Neural cell (in vitro differentiated cells): Measurements from ENCODE around the gene ITGB7. TPM values are rescaled to one million over a fixed set of nuclear protein-coding genes. Genes with fewer than 3 reads are reported as not detected.

Experiments
- H2AFZ ChIP-seq: fragments of 200-600, 300-800 bp; sonication (generic), shearing (Covaris generic); 2 replicates; pipeline ENCODE4 v1.6.0; 2014; ENCODE audit warnings: low read depth, mild to moderate bottlenecking, antibody characterized with exemption, low read length, moderate library complexity
- H3F3A ChIP-seq: fragments of 200-600 bp; shearing (Covaris generic); 2 replicates; pipeline ENCODE4 v1.6.1; 2016; ENCODE audit warnings: mild to moderate bottlenecking, moderate library complexity, mixed read lengths, antibody characterized with exemption, low read length; ENCODE audit not compliant: insufficient read depth, poor library complexity, severe bottlenecking
- H3K27ac ChIP-seq: fragments of 200-600, 300-800 bp; sonication (generic), shearing (Covaris generic); 2 replicates; pipeline ENCODE4 v1.5.1; 2014; ENCODE audit warnings: mild to moderate bottlenecking, low read length, moderate library complexity
- H3K27me3 ChIP-seq: fragments of 300-800, 200-600 bp; sonication (generic), shearing (Covaris generic); 2 replicates; pipeline ENCODE4 v1.6.0; 2014; ENCODE audit warnings: mild to moderate bottlenecking, low read depth, low read length, moderate library complexity; ENCODE audit not compliant: insufficient read depth
- H3K36me3 ChIP-seq: fragments of 300-800, 200-600 bp; sonication (generic), shearing (Covaris generic); 2 replicates; pipeline ENCODE4 v1.5.1; 2014; ENCODE audit warnings: mild to moderate bottlenecking, antibody characterized with exemption, low read length, moderate library complexity; ENCODE audit not compliant: insufficient read depth
- H3K4me2 ChIP-seq: fragments of 300-800, 200-600 bp; sonication (generic), shearing (Covaris generic); 2 replicates; pipeline ENCODE4 v1.6.0; 2014; ENCODE audit warnings: mild to moderate bottlenecking, low read length
- H3K4me3 ChIP-seq: fragments of 300-800, 200-600 bp; sonication (generic), shearing (Covaris generic); 2 replicates; pipeline ENCODE4 v1.5.1; 2014; ENCODE audit warnings: mild to moderate bottlenecking, low read length, moderate library complexity
- H3K79me2 ChIP-seq: fragments of 200-600 bp; shearing (Covaris generic); replicated peaks from 2 replicates; pipeline ENCODE4 v1.6.0; 2014; ENCODE audit warnings: mild to moderate bottlenecking, low read length, moderate library complexity; ENCODE audit not compliant: insufficient read depth
- H3K9ac ChIP-seq: fragments of 300-800, 200-600 bp; sonication (generic), shearing (Covaris generic); 2 replicates; pipeline ENCODE4 v1.6.1; 2016; ENCODE audit warnings: mild to moderate bottlenecking, low read length, mixed read lengths
- H3K9me2 ChIP-seq: fragments of 200-600 bp; shearing (Covaris generic); 2 replicates; pipeline ENCODE4 v1.6.1; 2016; ENCODE audit warnings: mild to moderate bottlenecking, low read length, mixed read lengths; ENCODE audit not compliant: insufficient read depth
- H3K9me3 ChIP-seq: fragments of 200-600, 300-800 bp; sonication (generic), shearing (Covaris generic); 2 replicates; pipeline ENCODE4 v1.6.1; 2016; ENCODE audit warnings: mild to moderate bottlenecking, mixed run types, low read length, moderate library complexity, mixed read lengths
- H4K20me1 ChIP-seq: fragments of 200-600 bp; shearing (Covaris generic); 2 replicates; pipeline ENCODE4 v1.6.1; 2016; ENCODE audit warnings: mild to moderate bottlenecking, mixed run types; ENCODE audit not compliant: insufficient read depth
- EP300 ChIP-seq: fragments of 450-650 bp; conservative IDR thresholded peaks from 2 replicates; pipeline ENCODE4 v1.6.1; 2014; ENCODE audit warnings: antibody characterized with exemption, mild to moderate bottlenecking, moderate library complexity; ENCODE audit not compliant: poor library complexity, severe bottlenecking
- EZH2 ChIP-seq: fragments of 200-600, 300-800 bp; shearing (Covaris generic), sonication (generic); IDR thresholded peaks from 2 replicates; pipeline ENCODE4 v1.6.1; 2014; ENCODE audit warnings: antibody characterized with exemption, low read length, borderline replicate concordance, mild to moderate bottlenecking; ENCODE audit not compliant: insufficient read depth, poor library complexity, severe bottlenecking
- MXI1 ChIP-seq: fragments of 450-650 bp; conservative IDR thresholded peaks from 2 replicates; pipeline ENCODE4 v1.6.1; 2014; ENCODE audit warnings: antibody characterized with exemption, mild to moderate bottlenecking; ENCODE audit not compliant: poor library complexity, severe bottlenecking
- POLR2AphosphoS5 ChIP-seq: IDR thresholded peaks from 2 replicates; pipeline ENCODE4 v1.6.1; 2012
- RAD21 ChIP-seq: fragments of 450-650 bp; conservative IDR thresholded peaks from 2 replicates; pipeline ENCODE4 v1.6.1; 2014; ENCODE audit warnings: antibody characterized with exemption, mild to moderate bottlenecking, moderate library complexity
- TAF1 ChIP-seq: IDR thresholded peaks from 2 replicates; pipeline ENCODE4 v1.6.1; 2012; ENCODE audit warnings: low read depth
- polyA plus RNA-seq: library from polyadenylated mRNA; depleted of rRNA; stranded (reverse); fragments of >200 nt; gene quantifications from 2 replicates; pipeline ENCODE4 v1.2.3, GENCODE V29; 2014
- TF ChIP-seq, protein P1 (sequence below): fragments of 450-650 bp; IDR thresholded peaks from 2 replicates; pipeline ENCODE4 v1.5.1; 2014; ENCODE audit warnings: antibody characterized with exemption, mild to moderate bottlenecking, moderate library complexity; ENCODE audit not compliant: poor library complexity, severe bottlenecking
- TF ChIP-seq, protein P2 (sequence below): IDR thresholded peaks from 2 replicates; pipeline ENCODE4 v1.6.1; 2012; ENCODE audit warnings: borderline replicate concordance

ITGB7 gene
- polyA plus RNA-seq, 1 donor from 2014 or later, result not detected

DNA sequence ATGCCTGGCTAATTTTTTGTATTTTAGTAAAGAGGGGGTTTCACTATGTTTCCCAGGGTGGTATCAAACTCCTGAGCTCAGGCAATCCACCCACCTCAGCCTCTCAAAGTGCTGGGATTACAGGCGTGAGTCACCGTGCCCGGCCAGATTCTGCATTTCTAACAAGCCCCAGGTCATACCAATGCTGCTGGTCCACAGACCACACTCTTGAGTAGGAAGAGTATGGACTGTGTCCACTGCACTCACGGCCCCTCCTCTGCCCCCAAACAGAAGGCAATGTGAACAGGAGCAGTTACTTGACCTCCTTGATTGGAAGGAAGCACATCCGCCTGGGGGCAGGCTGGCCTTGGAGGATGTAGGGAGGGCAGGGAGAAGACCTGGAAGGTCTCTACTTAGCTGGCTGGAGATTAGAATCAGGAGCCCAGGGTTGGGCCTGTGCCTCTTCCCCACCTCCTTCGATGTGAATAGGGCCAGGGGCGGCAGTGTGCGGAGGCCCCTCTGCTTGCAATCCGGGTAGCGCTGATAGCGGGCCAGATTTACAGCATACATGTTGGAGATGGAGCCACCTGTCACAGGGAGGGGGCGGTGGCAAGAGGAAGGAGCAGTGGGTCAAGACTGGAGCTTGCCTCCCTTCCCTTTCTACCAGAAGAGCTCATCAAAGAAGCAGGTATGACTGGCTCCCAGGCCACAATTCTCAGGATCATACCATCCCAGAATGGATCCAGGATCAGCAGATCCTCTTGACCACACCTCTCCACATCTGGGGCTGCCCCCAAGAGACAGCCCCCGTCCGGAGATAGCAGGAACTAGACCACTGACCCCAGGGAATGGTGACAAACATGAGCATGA is 36.0 kb downstream of the ITGB7 start:
- Histone ChIP-seq H3K79me2 (no peaks in the 10 kb centered on the region), H4K20me1 (no peaks in the 10 kb centered on the region), H3K9ac (no peak overlapping the region), H3F3A (no peaks in the 10 kb centered on the region), H2AFZ (no peak overlapping the region), H3K9me3 (no peaks in the 10 kb centered on the region), H3K4me3 (no peak overlapping the region), H3K27ac (no peak overlapping the region), H3K4me2 (no peak overlapping the region), H3K9me2 (no peaks in the 10 kb centered on the region), H3K36me3 (no peaks in the 10 kb centered on the region), H3K27me3 (no peaks in the 10 kb centered on the region)
- TF ChIP-seq, protein P1, sequence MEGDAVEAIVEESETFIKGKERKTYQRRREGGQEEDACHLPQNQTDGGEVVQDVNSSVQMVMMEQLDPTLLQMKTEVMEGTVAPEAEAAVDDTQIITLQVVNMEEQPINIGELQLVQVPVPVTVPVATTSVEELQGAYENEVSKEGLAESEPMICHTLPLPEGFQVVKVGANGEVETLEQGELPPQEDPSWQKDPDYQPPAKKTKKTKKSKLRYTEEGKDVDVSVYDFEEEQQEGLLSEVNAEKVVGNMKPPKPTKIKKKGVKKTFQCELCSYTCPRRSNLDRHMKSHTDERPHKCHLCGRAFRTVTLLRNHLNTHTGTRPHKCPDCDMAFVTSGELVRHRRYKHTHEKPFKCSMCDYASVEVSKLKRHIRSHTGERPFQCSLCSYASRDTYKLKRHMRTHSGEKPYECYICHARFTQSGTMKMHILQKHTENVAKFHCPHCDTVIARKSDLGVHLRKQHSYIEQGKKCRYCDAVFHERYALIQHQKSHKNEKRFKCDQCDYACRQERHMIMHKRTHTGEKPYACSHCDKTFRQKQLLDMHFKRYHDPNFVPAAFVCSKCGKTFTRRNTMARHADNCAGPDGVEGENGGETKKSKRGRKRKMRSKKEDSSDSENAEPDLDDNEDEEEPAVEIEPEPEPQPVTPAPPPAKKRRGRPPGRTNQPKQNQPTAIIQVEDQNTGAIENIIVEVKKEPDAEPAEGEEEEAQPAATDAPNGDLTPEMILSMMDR, result no peak
- TF ChIP-seq POLR2AphosphoS5 (no peak), EP300 (no peak), EZH2 (no peak), TAF1 (no peak)

DNA sequence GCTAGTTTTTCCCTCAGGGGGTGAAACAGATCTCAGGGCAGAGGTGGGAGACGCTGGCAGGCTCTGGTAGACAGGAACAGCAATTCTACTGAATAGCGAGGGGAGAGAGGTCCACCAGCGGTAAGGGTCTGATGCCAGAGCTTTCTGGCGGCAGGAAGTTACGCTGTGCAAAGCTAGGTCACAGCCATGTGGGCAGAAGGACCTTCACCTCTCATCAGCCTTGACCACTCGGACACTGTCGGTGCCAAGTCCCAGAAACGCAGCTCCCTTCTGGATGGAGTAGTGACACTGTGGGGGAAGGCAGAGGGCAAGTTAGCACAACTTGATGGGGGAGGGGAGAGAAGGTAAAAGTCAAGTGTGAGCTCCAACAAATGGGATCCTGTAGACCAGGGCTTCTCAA is 36.8 kb downstream of the ITGB7 start:
- TF ChIP-seq EZH2 (no peak), RAD21 (no peak), TAF1 (no peak), EP300 (no peak), POLR2AphosphoS5 (no peak), MXI1 (no peak)
- TF ChIP-seq, protein P2, sequence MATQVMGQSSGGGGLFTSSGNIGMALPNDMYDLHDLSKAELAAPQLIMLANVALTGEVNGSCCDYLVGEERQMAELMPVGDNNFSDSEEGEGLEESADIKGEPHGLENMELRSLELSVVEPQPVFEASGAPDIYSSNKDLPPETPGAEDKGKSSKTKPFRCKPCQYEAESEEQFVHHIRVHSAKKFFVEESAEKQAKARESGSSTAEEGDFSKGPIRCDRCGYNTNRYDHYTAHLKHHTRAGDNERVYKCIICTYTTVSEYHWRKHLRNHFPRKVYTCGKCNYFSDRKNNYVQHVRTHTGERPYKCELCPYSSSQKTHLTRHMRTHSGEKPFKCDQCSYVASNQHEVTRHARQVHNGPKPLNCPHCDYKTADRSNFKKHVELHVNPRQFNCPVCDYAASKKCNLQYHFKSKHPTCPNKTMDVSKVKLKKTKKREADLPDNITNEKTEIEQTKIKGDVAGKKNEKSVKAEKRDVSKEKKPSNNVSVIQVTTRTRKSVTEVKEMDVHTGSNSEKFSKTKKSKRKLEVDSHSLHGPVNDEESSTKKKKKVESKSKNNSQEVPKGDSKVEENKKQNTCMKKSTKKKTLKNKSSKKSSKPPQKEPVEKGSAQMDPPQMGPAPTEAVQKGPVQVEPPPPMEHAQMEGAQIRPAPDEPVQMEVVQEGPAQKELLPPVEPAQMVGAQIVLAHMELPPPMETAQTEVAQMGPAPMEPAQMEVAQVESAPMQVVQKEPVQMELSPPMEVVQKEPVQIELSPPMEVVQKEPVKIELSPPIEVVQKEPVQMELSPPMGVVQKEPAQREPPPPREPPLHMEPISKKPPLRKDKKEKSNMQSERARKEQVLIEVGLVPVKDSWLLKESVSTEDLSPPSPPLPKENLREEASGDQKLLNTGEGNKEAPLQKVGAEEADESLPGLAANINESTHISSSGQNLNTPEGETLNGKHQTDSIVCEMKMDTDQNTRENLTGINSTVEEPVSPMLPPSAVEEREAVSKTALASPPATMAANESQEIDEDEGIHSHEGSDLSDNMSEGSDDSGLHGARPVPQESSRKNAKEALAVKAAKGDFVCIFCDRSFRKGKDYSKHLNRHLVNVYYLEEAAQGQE, result no peak
- TF ChIP-seq, protein P1, result no peak
- no peaks in the 10 kb centered on the region for H3K27me3 ChIP-seq
- no peaks in the 10 kb centered on the region for H3K36me3 ChIP-seq

More for the DNA sequence above, 36.8 kb downstream of the ITGB7 start:
- H3K27ac ChIP-seq, result no peak overlapping the region
- no peaks in the 10 kb centered on the region for H3K79me2 ChIP-seq
- H3K9me3 ChIP-seq, result no peaks in the 10 kb centered on the region
- H3K4me3 ChIP-seq, result no peak overlapping the region
- no peaks in the 10 kb centered on the region for H3F3A ChIP-seq
- H3K9me2 ChIP-seq, result no peaks in the 10 kb centered on the region
- no peaks in the 10 kb centered on the region for H4K20me1 ChIP-seq
- H3K4me2 ChIP-seq, result no peak overlapping the region
- H3K9ac ChIP-seq, result no peak overlapping the region
- H2AFZ ChIP-seq, result no peak overlapping the region
